Suprapubic skin (tissue), 3 donors: ENCODE measurements around the gene KLC3.

Experiments
- CTCF ChIP-seq, 2 donors: fragments of 200-600 bp in 1 of 2; fragments of 450-650 bp in 1 of 2; sonication (generic) in 1 of 2; IDR thresholded peaks; one replicate each; pipeline ENCODE4 v1.5.1; 2016 to 2019; ENCODE audit warnings: antibody characterized with exemption in 2 of 2, mild to moderate bottlenecking in 1 of 2, moderate library complexity in 1 of 2
- EP300 ChIP-seq: sonication (generic); formaldehyde crosslinking; IDR thresholded peaks from one replicate; pipeline ENCODE4 v1.6.1; 2017; ENCODE audit warnings: antibody characterized with exemption
- POLR2A ChIP-seq, 2 donors: fragments of 450-650 bp; IDR thresholded peaks; one replicate each; pipeline ENCODE4 v1.6.1; 2017; ENCODE audit warnings: antibody characterized with exemption in 2 of 2, mild to moderate bottlenecking in 2 of 2, moderate library complexity in 2 of 2

GRCh38 chr19:45355910-45356309 lies 15.4 kb downstream of the KLC3 start:
- no peak for TF ChIP-seq CTCF (IDR thresholded peaks at IDR 0.05)
- TF ChIP-seq POLR2A (IDR thresholded peaks at IDR 0.05): no peak
- TF ChIP-seq EP300: no peak
